H1 (cell line): ENCODE data around the gene MYO5B.

Experiments
- BACH1 ChIP-seq: IDR thresholded peaks from 2 replicates; pipeline ENCODE4 v1.6.1; 2012; ENCODE audit warnings: low read length, improper control_type of control experiment
- BRCA1 ChIP-seq: IDR thresholded peaks from 2 replicates; pipeline ENCODE4 v1.6.1; 2012; ENCODE audit warnings: low read depth, low read length, improper control_type of control experiment
- EZH2 ChIP-seq: fragments of 200-600 bp; sonication (generic); IDR thresholded peaks from 2 replicates; pipeline ENCODE4 v1.7.1; 2012; ENCODE audit warnings: low read depth, mild to moderate bottlenecking, moderate library complexity, low read length, inconsistent platforms; ENCODE audit not compliant: severe bottlenecking
- GTF2F1 ChIP-seq: IDR thresholded peaks from 2 replicates; pipeline ENCODE4 v1.6.1; 2012; ENCODE audit warnings: low read depth, low read length, improper control_type of control experiment, borderline replicate concordance
- HDAC2 ChIP-seq, 2 experiments: fragments of 300-600 bp in 1 of 2; sonication (generic) in 1 of 2; IDR thresholded peaks; 2 replicates each; pipeline ENCODE4 v1.6.1; 2011 to 2012; ENCODE audit warnings: low read depth in 2 of 2, low read length in 2 of 2, mild to moderate bottlenecking in 2 of 2, moderate library complexity in 2 of 2, borderline replicate concordance in 1 of 2, inconsistent platforms in 1 of 2
- POLR2A ChIP-seq, 2 experiments: IDR thresholded peaks; 1 replicate in 1 of 2; 2 replicates in 1 of 2; pipeline ENCODE4 v1.6.1; 2011; ENCODE audit warnings: low read depth in 2 of 2, low read length in 2 of 2, mild to moderate bottlenecking in 2 of 2; ENCODE audit errors: control extremely low read depth in 1 of 2
- POLR2AphosphoS5 ChIP-seq: IDR thresholded peaks from 2 replicates; pipeline ENCODE4 v1.6.1; 2011; ENCODE audit warnings: low read depth, low read length
- SP1 ChIP-seq: IDR thresholded peaks from 2 replicates; pipeline ENCODE4 v1.6.1; 2011; ENCODE audit warnings: low read depth, low read length
- TCF12 ChIP-seq: IDR thresholded peaks from 2 replicates; pipeline ENCODE4 v1.6.1; 2011; ENCODE audit warnings: low read depth, mild to moderate bottlenecking, low read length
- TF ChIP-seq, protein P1 (sequence below), 3 experiments: IDR thresholded peaks; 1 replicate in 2 of 3; 2 replicates in 1 of 3; pipeline versions ENCODE4 v1.5.1 to v1.6.1; 2011; ENCODE audit warnings: low read length in 3 of 3, mild to moderate bottlenecking in 3 of 3, inconsistent platforms in 2 of 3, low read depth in 1 of 3, moderate library complexity in 1 of 3; ENCODE audit not compliant: insufficient read depth in 1 of 3; ENCODE audit errors: control extremely low read depth in 1 of 3

- TF ChIP-seq, protein P1, sequence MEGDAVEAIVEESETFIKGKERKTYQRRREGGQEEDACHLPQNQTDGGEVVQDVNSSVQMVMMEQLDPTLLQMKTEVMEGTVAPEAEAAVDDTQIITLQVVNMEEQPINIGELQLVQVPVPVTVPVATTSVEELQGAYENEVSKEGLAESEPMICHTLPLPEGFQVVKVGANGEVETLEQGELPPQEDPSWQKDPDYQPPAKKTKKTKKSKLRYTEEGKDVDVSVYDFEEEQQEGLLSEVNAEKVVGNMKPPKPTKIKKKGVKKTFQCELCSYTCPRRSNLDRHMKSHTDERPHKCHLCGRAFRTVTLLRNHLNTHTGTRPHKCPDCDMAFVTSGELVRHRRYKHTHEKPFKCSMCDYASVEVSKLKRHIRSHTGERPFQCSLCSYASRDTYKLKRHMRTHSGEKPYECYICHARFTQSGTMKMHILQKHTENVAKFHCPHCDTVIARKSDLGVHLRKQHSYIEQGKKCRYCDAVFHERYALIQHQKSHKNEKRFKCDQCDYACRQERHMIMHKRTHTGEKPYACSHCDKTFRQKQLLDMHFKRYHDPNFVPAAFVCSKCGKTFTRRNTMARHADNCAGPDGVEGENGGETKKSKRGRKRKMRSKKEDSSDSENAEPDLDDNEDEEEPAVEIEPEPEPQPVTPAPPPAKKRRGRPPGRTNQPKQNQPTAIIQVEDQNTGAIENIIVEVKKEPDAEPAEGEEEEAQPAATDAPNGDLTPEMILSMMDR (IDR thresholded peaks at IDR 0.05; ENCODE audit: control extremely low read depth in 1 of 3, insufficient read depth in 1 of 3, low read depth in 1 of 3, low read length in 3 of 3) = no peak
- no peak for TF ChIP-seq TCF12
- no peak for TF ChIP-seq GTF2F1
- TF ChIP-seq SP1 = no peak
- no peak for TF ChIP-seq HDAC2 (IDR thresholded peaks at IDR 0.05; ENCODE audit: borderline replicate concordance in 1 of 2, low read depth in 2 of 2, low read length in 2 of 2)
- no peak for TF ChIP-seq BRCA1
- no peak for TF ChIP-seq POLR2A (IDR thresholded peaks at IDR 0.05; ENCODE audit: control extremely low read depth in 1 of 2, low read depth in 2 of 2, low read length in 2 of 2)
- TF ChIP-seq BACH1 = no peak
- TF ChIP-seq EZH2 = no peak
- no peak for TF ChIP-seq POLR2AphosphoS5
These were observed 138.8 kb downstream of the MYO5B start for GRCh38 chr18:50056185-50056584.
